ENCODE measurements around the gene SFMBT2.

The SFMBT2 gene

GRCh38 chr10:7121154-7121797, 289.6 kb downstream of the SFMBT2 start:
- DNase-seq, result peak; percentile 1

- no peak for DNase-seq
These were observed 291.4 kb downstream of the SFMBT2 start for GRCh38 chr10:7119325-7120015.

- DNase-seq, result no peak
These were observed 292.8 kb downstream of the SFMBT2 start for GRCh38 chr10:7117806-7118674.

GRCh38 chr10:7117177-7117799, 293.5 kb downstream of the SFMBT2 start:
- DNase-seq, result no peak

- DNase-seq, result no peak
These were observed 299.3 kb downstream of the SFMBT2 start for GRCh38 chr10:7111561-7111960.

- DNase-seq, result no peak
These were observed 299.7 kb downstream of the SFMBT2 start for GRCh38 chr10:7111089-7111488.
